T-cell (primary cell): Measurements from ENCODE around the gene ATP6V0D1. TPM values are rescaled to one million over a fixed set of nuclear protein-coding genes. Genes with fewer than 3 reads are reported as not detected.

ENCODE experiments used
- ATAC-seq, 4 experiments: fragments of 200-7000 bp in 3 of 4; fragments of 150-1000 bp in 1 of 4; cut with Tn5 transposase; replicated peaks in 1 of 4; 1 replicate in 3 of 4; 2 replicates in 1 of 4; pipeline ENCODE4 v1.10.0; 2021; ENCODE audit warnings: moderate library complexity in 3 of 4, mild to moderate bottlenecking in 2 of 4, moderate number of reproducible peaks in 1 of 4
- CTCF ChIA-PET, 2 donors: fragments of 300-600 bp; sonication (Branson Sonifier 250); formaldehyde crosslinking; loops; one replicate each; lab custom pipeline; 2022; ENCODE audit warnings: antibody characterized with exemption in 2 of 2; lab: Charles Lee
- POLR2A ChIA-PET, 2 donors: fragments of 300-600 bp; sonication (Branson Sonifier 250); formaldehyde crosslinking; loops; one replicate each; lab custom pipeline; 2022; ENCODE audit warnings: antibody characterized with exemption in 2 of 2; lab: Charles Lee
- DNase-seq, 35 experiments: peaks; one replicate each; pipeline versions ENCODE4 v3.0.0 to v3.0.0-alpha.2; 2013 to 2023
- H3K27ac ChIP-seq: one replicate; pipeline ENCODE4 v1.5.1; 2013; ENCODE audit warnings: low read length
- H3K27me3 ChIP-seq, 2 experiments: replicated peaks in 1 of 2; 1 replicate in 1 of 2; 2 replicates in 1 of 2; pipeline versions ENCODE4 v1.6.1 to v1.7.0; 2013; ENCODE audit warnings: low read length in 1 of 2, mixed read lengths in 1 of 2; ENCODE audit not compliant: control insufficient read depth in 2 of 2, insufficient read depth in 2 of 2; ENCODE audit errors: extremely low read depth in 1 of 2
- H3K36me3 ChIP-seq, 2 donors: 1 replicate in 1 of 2; 2 replicates in 1 of 2; pipeline versions ENCODE4 v1.6.1 to v1.7.0; 2013; ENCODE audit warnings: low read length in 1 of 2; ENCODE audit not compliant: control insufficient read depth in 2 of 2, insufficient read depth in 1 of 2; ENCODE audit errors: extremely low read depth in 1 of 2
- H3K4me1 ChIP-seq, 2 experiments: 1 replicate in 1 of 2; 2 replicates in 1 of 2; pipeline versions ENCODE4 v1.6.1 to v1.7.0; 2013; ENCODE audit warnings: low read length in 2 of 2, mixed read lengths in 1 of 2; ENCODE audit not compliant: insufficient read depth in 2 of 2, control insufficient read depth in 1 of 2; ENCODE audit errors: extremely low read depth in 1 of 2
- H3K4me3 ChIP-seq, 2 donors: 1 replicate in 1 of 2; 2 replicates in 1 of 2; pipeline versions ENCODE4 v1.5.1 to v1.7.0; 2013; ENCODE audit warnings: mild to moderate bottlenecking in 2 of 2, low read length in 1 of 2, moderate library complexity in 1 of 2; ENCODE audit not compliant: control insufficient read depth in 1 of 2; ENCODE audit errors: extremely low read depth in 1 of 2
- H3K9me3 ChIP-seq: 2 replicates; pipeline ENCODE4 v1.7.0; 2013
- H3K27ac Mint-ChIP-seq, 2 donors: one replicate each; pipeline ENCODE4 v1.8.0; 2020 to 2021; ENCODE audit warnings: mild to moderate bottlenecking in 2 of 2, mixed read lengths in 2 of 2
- H3K27me3 Mint-ChIP-seq, 2 donors: one replicate each; pipeline ENCODE4 v1.8.0; 2021 to 2022; ENCODE audit warnings: mixed read lengths in 2 of 2
- H3K36me3 Mint-ChIP-seq: one replicate; pipeline ENCODE4 v1.8.0; 2021; ENCODE audit warnings: mixed read lengths
- H3K4me1 Mint-ChIP-seq, 3 donors: one replicate each; pipeline ENCODE4 v1.8.0; 2020 to 2022; ENCODE audit warnings: mixed read lengths in 3 of 3, mild to moderate bottlenecking in 1 of 3
- H3K4me3 Mint-ChIP-seq, 3 donors: one replicate each; pipeline ENCODE4 v1.8.0; 2020 to 2022; ENCODE audit warnings: mild to moderate bottlenecking in 3 of 3, mixed read lengths in 3 of 3, moderate library complexity in 3 of 3
- H3K9me3 Mint-ChIP-seq, 3 donors: one replicate each; pipeline ENCODE4 v1.8.0; 2020 to 2022; ENCODE audit warnings: mixed read lengths in 3 of 3
- WGBS: methylation state at CpG from one replicate; pipeline ENCODE4 v1.1.5; 2013; ENCODE audit warnings: missing lambda C conversion rate; ENCODE audit not compliant: insufficient coverage; 5-methylcytosine and 5-hydroxymethylcytosine counted together
- total RNA-seq, 35 experiments: library from RNA in 6 of 35; stranded (reverse) in 6 of 35; fragments of 120-200 nt in 1 of 35; gene quantifications; one replicate each; pipeline versions ENCODE4 v1.2.1 to v1.2.4 and lab custom pipeline; 2013 to 2026

ATP6V0D1 gene
- total RNA-seq, 5 donors from 2014 or later (not counting 1 experiment from before 2014, with no cell fraction given): 41.5 to 49.6 (median 45.8) TPM

DNA sequence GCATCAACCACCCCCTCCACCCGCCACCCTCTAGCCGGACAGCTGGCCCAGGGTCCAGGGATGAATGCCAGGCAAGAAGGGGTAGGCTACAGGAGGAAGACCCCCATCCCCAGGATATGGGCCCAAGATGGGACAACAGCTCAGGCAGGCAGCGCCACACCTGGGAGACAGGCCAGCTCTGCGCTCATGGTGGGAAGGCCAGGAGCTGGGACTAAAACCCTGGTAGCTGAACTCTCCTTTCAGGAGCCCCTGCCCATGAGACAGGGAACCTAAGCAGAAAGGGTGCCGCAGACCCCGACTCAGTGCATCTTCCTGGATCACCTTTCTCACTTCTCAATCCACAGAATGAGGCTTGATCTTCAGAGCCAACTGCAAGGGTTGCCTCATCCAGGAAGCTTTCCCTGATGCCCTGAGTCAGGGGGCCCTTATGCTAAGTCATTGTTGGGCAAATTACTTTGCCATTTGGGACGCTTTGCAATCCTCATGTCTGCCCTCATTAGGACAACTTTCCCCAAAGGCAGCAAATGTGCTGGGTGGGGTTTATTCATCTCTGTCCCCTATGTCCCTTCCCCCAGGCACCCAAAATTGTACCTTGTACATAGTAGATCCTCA lies 73.7 kb downstream of the ATP6V0D1 start:
- Histone ChIP-seq H3K4me3 (no peak overlapping the region), H3K9me3 (no peaks in the 10 kb centered on the region), H3K27ac (no peak overlapping the region), H3K27me3 (peaks cover 0 to 34% of the 10 kb centered on the region in 2 experiments), H3K36me3 (no peaks in the 10 kb centered on the region), H3K4me1 (no peaks in the 10 kb centered on the region)
- H3K9me3 Mint-ChIP-seq: no peaks in the 10 kb centered on the region
- no peak overlapping the region for H3K27ac Mint-ChIP-seq
- no peaks in the 10 kb centered on the region for H3K36me3 Mint-ChIP-seq
- peaks cover 12 to 13% of the 10 kb centered on the region in 2 donors for H3K27me3 Mint-ChIP-seq
- no peak for DNase-seq
- CTCF ChIA-PET: interaction anchor here in 1 of 2 donors (0.5 kb wide), 1 partner anchor 21 kb away, joined by 3 read pairs; no protein-coding TSS in a partner anchor
- POLR2A ChIA-PET: no interaction called here
- no peak overlapping the region for H3K4me3 Mint-ChIP-seq
- 93% methylated on average over 3 of the region's 7 CpGs for WGBS
- no peak for ATAC-seq
- H3K4me1 Mint-ChIP-seq: no peaks in the 10 kb centered on the region

DNA sequence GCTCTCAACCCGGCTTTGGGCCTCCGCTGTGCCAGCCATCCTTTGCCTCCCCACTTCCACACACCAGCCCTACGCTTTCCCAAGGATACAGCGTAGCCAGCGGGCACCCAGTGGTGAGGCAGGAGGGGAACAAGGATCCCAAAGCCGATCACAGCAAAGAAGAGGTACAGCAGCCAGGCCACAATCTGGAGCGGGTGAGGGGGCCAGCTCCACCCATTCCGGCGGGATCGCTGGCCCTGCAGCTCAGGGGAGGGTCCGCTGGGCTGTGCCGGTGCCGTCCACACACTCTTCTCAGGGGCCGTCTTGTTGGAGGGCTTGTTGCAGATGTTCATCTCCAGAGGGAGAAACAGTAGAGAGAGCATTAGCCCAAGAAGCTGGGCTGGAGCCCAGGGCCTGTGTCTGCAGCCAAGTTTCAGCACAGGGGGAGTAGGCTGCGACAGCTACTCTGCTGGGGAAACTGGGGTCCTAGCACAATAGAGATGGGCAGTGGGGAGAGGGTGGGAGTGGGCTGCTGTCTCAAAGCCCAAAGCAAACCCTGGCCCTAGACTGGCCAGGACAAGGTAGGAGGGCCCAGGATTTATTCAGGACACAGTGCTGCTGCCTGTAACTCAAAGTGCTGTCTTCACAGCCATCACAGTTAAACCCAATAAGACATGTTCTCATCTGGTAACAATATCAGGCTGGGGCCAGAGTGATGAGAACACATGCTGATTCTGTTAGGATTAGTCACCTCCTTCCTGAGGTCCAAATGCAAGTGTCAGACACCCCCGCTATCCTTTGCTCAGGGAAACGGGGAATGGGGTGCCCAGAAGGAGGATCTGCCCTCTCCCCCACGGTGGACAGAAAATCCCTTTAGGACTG lies 74.6 kb downstream of the ATP6V0D1 start:
- Histone ChIP-seq H3K4me1 (no peaks in the 10 kb centered on the region), H3K9me3 (no peaks in the 10 kb centered on the region), H3K27ac (no peak overlapping the region), H3K4me3 (no peak overlapping the region), H3K27me3 (peaks cover 0 to 37% of the 10 kb centered on the region in 2 experiments), H3K36me3 (no peaks in the 10 kb centered on the region)
- Mint-ChIP-seq H3K9me3 (no peaks in the 10 kb centered on the region), H3K27me3 (peaks cover 15 to 16% of the 10 kb centered on the region in 2 donors), H3K36me3 (no peaks in the 10 kb centered on the region), H3K4me3 (no peak overlapping the region), H3K27ac (no peak overlapping the region), H3K4me1 (no peaks in the 10 kb centered on the region)
- CTCF ChIA-PET: no interaction called here
- ATAC-seq (no peak), DNase-seq (no peak)
- 85% methylated on average over 16 of the region's 18 CpGs for WGBS
- POLR2A ChIA-PET: no interaction called here

DNA sequence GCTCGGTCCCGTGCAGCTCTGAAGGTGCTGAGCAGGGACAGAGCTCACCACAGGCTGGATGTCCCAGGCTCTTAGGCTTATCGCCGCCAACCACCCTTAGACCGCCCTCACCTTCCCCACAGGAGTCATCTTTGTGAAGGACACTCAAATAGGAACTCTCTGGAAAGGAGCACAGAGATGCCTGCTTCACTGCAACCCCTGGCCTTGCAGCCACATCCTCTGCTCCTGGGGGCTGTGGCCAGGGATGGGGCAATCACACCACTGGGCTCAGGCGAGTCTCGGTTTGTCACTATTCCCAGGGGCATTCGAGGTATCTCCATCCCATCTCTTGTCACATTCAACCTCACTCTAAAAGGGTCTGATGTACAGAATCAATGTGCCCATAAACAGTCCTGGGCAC lies 75.6 kb downstream of the ATP6V0D1 start:
- H3K9me3 ChIP-seq: no peaks in the 10 kb centered on the region
- Mint-ChIP-seq H3K27me3 (peaks cover 14 to 16% of the 10 kb centered on the region in 2 donors), H3K4me1 (no peaks in the 10 kb centered on the region), H3K27ac (no peak overlapping the region), H3K36me3 (no peaks in the 10 kb centered on the region), H3K4me3 (no peak overlapping the region), H3K9me3 (no peaks in the 10 kb centered on the region)
- peaks cover 0 to 38% of the 10 kb centered on the region in 2 experiments for H3K27me3 ChIP-seq
- no peaks in the 10 kb centered on the region for H3K36me3 ChIP-seq
- DNase-seq (no peak), ATAC-seq (no peak)
- WGBS: 70% methylated on average over 4 of the region's 8 CpGs
- H3K4me1 ChIP-seq: no peaks in the 10 kb centered on the region
- ChIA-PET POLR2A (no interaction called here), CTCF (no interaction called here)
- H3K4me3 ChIP-seq: no peak overlapping the region
- no peak overlapping the region for H3K27ac ChIP-seq

DNA sequence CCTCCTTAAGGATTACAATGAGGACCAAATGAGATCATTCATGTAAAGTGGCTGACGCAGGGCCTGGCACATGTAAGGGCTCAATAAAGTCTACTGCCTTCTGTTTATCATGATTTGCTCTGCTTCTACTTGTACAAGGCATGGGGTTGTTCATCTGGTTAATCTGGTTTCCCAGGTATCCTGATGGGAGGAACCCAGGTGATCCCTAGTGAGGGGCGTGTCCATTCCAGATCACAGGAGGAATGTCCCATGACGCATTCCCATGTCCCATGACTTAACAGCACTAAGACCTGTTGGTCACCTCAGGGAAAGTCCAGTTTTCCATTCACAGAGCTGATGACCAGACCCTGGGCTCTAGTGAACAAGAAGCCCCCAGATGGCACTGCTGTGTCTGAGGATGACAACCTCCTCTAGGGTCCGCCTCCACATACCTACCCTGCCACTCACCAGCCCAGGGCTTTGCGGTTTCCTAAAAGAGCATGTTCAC lies 76.2 kb downstream of the ATP6V0D1 start:
- Mint-ChIP-seq H3K9me3 (no peaks in the 10 kb centered on the region), H3K36me3 (no peaks in the 10 kb centered on the region), H3K4me1 (no peaks in the 10 kb centered on the region), H3K27me3 (peaks cover 14 to 16% of the 10 kb centered on the region in 2 donors), H3K27ac (no peak overlapping the region), H3K4me3 (no peak overlapping the region)
- Histone ChIP-seq H3K36me3 (no peaks in the 10 kb centered on the region), H3K9me3 (no peaks in the 10 kb centered on the region), H3K27ac (no peak overlapping the region), H3K4me3 (no peak overlapping the region), H3K27me3 (peaks cover 0 to 39% of the 10 kb centered on the region in 2 experiments), H3K4me1 (no peaks in the 10 kb centered on the region)
- 100% methylated on average over 3 of the region's 5 CpGs for WGBS
- CTCF ChIA-PET: interaction anchor here in 1 of 2 donors (0.6 kb wide), 1 partner anchor 69 kb away, joined by 3 read pairs; no protein-coding TSS in a partner anchor
- POLR2A ChIA-PET: no interaction called here
- no peak for ATAC-seq
- no peak for DNase-seq

DNA sequence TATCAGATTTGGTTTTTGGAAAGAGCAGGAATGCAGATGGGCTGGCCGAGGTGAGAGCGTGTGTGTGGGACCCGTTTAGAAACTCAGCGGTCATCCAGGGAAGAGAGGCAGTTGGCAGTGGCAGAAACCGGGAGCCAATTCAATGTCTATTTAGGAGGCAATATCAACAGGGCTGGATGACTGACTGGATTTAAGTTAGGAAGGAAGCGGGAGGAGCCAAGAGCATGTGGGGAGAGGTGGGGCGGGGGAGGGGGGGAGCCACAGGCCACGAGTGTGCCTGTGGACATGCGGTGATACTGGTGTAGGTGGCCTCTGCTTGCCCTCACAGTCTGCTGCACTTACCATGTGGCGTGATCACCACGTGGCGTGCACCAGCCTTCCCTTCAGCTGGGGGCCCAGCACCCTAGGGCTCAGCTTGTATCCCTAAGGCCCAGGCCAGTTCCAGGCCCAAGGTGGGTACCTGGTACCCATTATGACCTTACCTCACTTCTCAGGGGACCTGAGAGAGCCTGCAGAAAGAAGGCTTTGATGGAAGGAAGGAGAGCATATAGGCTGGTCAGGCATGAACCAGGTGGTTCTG lies 76.9 kb downstream of the ATP6V0D1 start:
- H3K9me3 ChIP-seq: no peaks in the 10 kb centered on the region
- Mint-ChIP-seq H3K4me3 (no peak overlapping the region), H3K27ac (no peak overlapping the region), H3K27me3 (peaks cover 11 to 14% of the 10 kb centered on the region in 2 donors), H3K36me3 (no peaks in the 10 kb centered on the region), H3K4me1 (no peaks in the 10 kb centered on the region), H3K9me3 (no peaks in the 10 kb centered on the region)
- WGBS: 73% methylated on average over 9 of the region's 12 CpGs
- peaks cover 0 to 38% of the 10 kb centered on the region in 2 experiments for H3K27me3 ChIP-seq
- DNase-seq: no peak
- no peak for ATAC-seq
- ChIA-PET CTCF (no interaction called here), POLR2A (no interaction called here)
- H3K36me3 ChIP-seq: no peaks in the 10 kb centered on the region
- no peak overlapping the region for H3K27ac ChIP-seq
- peaks cover 0 to 5% of the 10 kb centered on the region in 2 experiments for H3K4me1 ChIP-seq
- H3K4me3 ChIP-seq: no peak overlapping the region

DNA sequence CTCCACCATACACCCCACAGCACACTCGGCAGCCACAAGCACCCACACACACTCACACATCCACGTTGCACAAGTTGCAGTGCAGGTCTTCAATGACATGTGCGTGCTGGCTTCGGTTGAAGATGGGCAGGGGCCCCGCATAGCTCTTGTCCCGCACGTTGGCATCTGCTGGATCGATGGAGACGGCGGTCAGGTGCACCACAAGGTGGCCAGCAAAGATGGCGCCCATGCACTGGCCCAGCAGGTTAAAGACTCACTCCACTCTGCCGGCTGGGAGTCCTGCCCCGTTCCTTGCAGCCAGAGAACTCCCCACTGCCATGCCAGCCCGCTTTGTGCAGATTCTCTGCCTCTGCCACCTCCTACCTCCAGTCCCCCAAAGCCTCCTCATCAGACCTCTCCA lies 80.1 kb downstream of the ATP6V0D1 start:
- POLR2A ChIA-PET: no interaction called here
- CTCF ChIA-PET: interaction anchor here in 1 of 2 donors (0.6 to 1.2 kb wide), 2 partner anchors 43 to 48 kb away, joined by 3 read pairs; no protein-coding TSS in a partner anchor
- Histone ChIP-seq H3K27ac (no peak overlapping the region), H3K4me3 (no peak overlapping the region), H3K36me3 (no peaks in the 10 kb centered on the region), H3K9me3 (no peaks in the 10 kb centered on the region), H3K4me1 (peaks cover 0 to 5% of the 10 kb centered on the region in 2 experiments), H3K27me3 (peaks cover 0 to 59% of the 10 kb centered on the region in 2 experiments)
- peaks cover 21 to 22% of the 10 kb centered on the region in 2 donors for H3K27me3 Mint-ChIP-seq
- WGBS: 90% methylated on average over 13 of the region's 14 CpGs
- H3K9me3 Mint-ChIP-seq: no peaks in the 10 kb centered on the region
- no peak overlapping the region for H3K27ac Mint-ChIP-seq
- H3K4me3 Mint-ChIP-seq: no peak overlapping the region
- no peaks in the 10 kb centered on the region for H3K36me3 Mint-ChIP-seq
- no peak for ATAC-seq
- DNase-seq: no peak
- H3K4me1 Mint-ChIP-seq: no peaks in the 10 kb centered on the region
